Thyroid gland (tissue), 4 donors: Measurements from ENCODE around the gene ZNF669. TPM values are rescaled to one million over a fixed set of nuclear protein-coding genes. Genes with fewer than 3 reads are reported as not detected.
"Not testable (repeated sequence)": the region's sequence is repeated elsewhere in the genome, so short reads cannot be mapped to it uniquely, and the experiment has no call there.

Experiments
- DNase-seq, 2 donors: peaks; one replicate each; pipeline ENCODE4 v3.0.0-alpha.2; 2019
- H3K27ac ChIP-seq, 3 donors: fragments of 200-600 bp; sonication (generic); 1 replicate in 2 of 3; 2 replicates in 1 of 3; pipeline ENCODE4 v1.5.1; 2016 to 2019; ENCODE audit warnings: mild to moderate bottlenecking in 1 of 3, moderate library complexity in 1 of 3
- H3K27me3 ChIP-seq: fragments of 200-600 bp; sonication (generic); one replicate; pipeline ENCODE4 v1.5.1; 2019
- H3K36me3 ChIP-seq, 2 donors: fragments of 200-600 bp; sonication (generic); one replicate each; pipeline ENCODE4 v1.5.1; 2016 to 2019
- H3K4me1 ChIP-seq, 2 donors: fragments of 200-600 bp; sonication (generic); one replicate each; pipeline ENCODE4 v1.5.1; 2017 to 2019
- H3K4me3 ChIP-seq, 3 donors: fragments of 200-600 bp; sonication (generic); replicated peaks in 1 of 3; 1 replicate in 2 of 3; 2 replicates in 1 of 3; pipeline ENCODE4 v1.5.1; 2016; ENCODE audit warnings: mild to moderate bottlenecking in 1 of 3
- H3K9me3 ChIP-seq: fragments of 200-600 bp; sonication (generic); one replicate; pipeline ENCODE4 v1.5.1; 2017
- POLR2A ChIP-seq, 2 donors: fragments of 450-650 bp; IDR thresholded peaks; one replicate each; pipeline ENCODE4 v1.6.1; 2017; ENCODE audit warnings: antibody characterized with exemption in 2 of 2, mild to moderate bottlenecking in 2 of 2, moderate library complexity in 1 of 2
- WGBS, 2 donors: methylation state at CpG; one replicate each; pipeline ENCODE4 v1.1.5; 2017; 5-methylcytosine and 5-hydroxymethylcytosine counted together
- intact Hi-C: fragments of 100-400 bp; cut with DNase I; formaldehyde crosslinking; loops from one replicate; pipeline ENCODE4 v1.15.1; 2023
- total RNA-seq, 4 donors: library from RNA; depleted of rRNA; stranded (reverse); fragments of >200 nt; gene quantifications; one replicate each; pipeline ENCODE4 v1.2.3, GENCODE V29; 2016
- TF ChIP-seq, protein P1 (sequence below), 6 experiments: fragments of 200-600 bp in 3 of 6; fragments of 450-650 bp in 3 of 6; sonication (generic) in 3 of 6; IDR thresholded peaks; one replicate each; pipeline ENCODE4 v1.5.1; 2016 to 2019; ENCODE audit warnings: antibody characterized with exemption in 6 of 6, mild to moderate bottlenecking in 2 of 6, inconsistent platforms in 1 of 6, moderate library complexity in 1 of 6

The ZNF669 gene
- total RNA-seq: 10 to 100 TPM in 3 of 4 donors, 1 to 10 TPM in 1; 9.8 to 13.0 (median 10.3) TPM

DNA sequence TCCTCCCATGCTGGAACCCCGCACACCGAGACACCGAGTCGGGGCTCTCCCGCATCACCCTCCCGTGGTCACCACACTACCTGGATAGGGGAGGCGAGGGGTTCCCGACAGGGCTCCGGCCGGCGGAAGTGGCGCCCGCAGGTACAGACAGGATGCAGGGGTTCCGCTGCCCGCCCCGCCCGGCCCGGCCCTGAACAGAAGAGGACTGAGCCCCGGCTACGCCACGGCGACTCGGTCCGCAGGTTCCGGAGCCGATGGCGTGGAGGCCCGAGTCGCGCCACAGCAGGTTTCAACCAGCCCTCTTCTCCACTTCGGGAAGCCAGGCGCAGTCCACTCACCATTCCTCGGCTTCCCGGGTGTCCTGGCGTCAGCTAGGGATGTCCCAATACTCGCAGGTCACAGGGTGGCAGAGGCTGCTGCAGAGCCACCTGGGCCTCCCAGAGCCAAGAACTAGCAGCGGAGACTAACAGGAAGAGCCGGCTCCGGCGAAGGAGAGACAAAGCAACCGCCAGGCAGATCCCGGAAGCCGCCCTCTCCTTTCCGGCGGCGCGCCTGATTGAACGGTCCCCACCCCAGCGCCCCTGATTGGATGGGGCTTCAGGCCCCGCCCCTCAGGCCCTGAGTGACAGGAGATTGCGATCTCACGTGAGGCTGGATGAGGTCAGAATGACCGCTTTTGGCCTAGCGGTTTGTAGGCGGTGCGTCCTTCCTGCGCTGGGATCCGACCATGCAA is at the start of gene ZNF669:
TSS of gene ZNF669 (minus strand) at position 498 of the 733 bp plus-strand sequence. CDS start at position 341, 157 bp downstream.
- H3K4me1 ChIP-seq: peaks cover 11 to 12% of the 10 kb centered on the region in 2 donors
- peaks cover 18 to 19% of the 10 kb centered on the region in 2 donors for H3K36me3 ChIP-seq
- peak in 1 of 2 donors; percentile 87 for TF ChIP-seq POLR2A (IDR thresholded peaks at IDR 0.05)
- TF ChIP-seq, protein P1, sequence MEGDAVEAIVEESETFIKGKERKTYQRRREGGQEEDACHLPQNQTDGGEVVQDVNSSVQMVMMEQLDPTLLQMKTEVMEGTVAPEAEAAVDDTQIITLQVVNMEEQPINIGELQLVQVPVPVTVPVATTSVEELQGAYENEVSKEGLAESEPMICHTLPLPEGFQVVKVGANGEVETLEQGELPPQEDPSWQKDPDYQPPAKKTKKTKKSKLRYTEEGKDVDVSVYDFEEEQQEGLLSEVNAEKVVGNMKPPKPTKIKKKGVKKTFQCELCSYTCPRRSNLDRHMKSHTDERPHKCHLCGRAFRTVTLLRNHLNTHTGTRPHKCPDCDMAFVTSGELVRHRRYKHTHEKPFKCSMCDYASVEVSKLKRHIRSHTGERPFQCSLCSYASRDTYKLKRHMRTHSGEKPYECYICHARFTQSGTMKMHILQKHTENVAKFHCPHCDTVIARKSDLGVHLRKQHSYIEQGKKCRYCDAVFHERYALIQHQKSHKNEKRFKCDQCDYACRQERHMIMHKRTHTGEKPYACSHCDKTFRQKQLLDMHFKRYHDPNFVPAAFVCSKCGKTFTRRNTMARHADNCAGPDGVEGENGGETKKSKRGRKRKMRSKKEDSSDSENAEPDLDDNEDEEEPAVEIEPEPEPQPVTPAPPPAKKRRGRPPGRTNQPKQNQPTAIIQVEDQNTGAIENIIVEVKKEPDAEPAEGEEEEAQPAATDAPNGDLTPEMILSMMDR (IDR thresholded peaks at IDR 0.05): no peak
- intact Hi-C loops: no loop called here
- no peaks in the 10 kb centered on the region for H3K27me3 ChIP-seq
- peak; percentile 99 for DNase-seq
- peak within 1 kb of the TSS; percentile 60 to 84 (median 69) for H3K27ac ChIP-seq
- peak within 1 kb of the TSS; percentile 36 to 99 (median 72) for H3K4me3 ChIP-seq
- 1% methylated on average over 16 to 35 of the region's 58 CpGs for WGBS, 2 donors
- H3K9me3 ChIP-seq: no peaks in the 10 kb centered on the region

DNA sequence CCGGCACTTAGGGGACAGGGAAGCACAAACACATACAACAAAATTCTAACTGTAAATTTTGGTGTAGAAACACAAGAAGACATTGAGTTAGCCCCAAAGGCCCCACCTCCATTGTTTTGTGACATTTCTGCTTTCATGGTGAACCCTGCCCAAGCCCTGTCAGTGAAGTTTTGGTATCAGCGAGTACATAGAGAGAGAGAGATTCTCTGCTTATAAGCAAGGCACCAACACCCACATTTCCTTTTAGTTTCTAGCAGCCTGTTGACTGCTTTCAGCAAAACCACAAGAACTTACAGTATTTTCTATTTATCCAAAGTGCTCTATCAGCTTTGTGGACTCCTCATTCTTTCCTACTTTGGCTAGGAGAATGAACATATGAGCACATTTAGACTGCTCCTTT is 43.6 kb upstream of the ZNF669 start:
- H3K4me3 ChIP-seq: no peak overlapping the region
- H3K9me3 ChIP-seq: no peaks in the 10 kb centered on the region
- 95 to 96% methylated on average over 2 of the region's 2 CpGs for WGBS, 2 donors
- H3K27ac ChIP-seq: no peak overlapping the region
- H3K27me3 ChIP-seq: no peaks in the 10 kb centered on the region
- intact Hi-C loops: loop anchor here (10.0 kb wide), 1 partner anchor 93 kb away; no protein-coding TSS in a partner anchor
- no peaks in the 10 kb centered on the region for H3K36me3 ChIP-seq
- DNase-seq: no peak
- TF ChIP-seq POLR2A (IDR thresholded peaks at IDR 0.05): no peak
- TF ChIP-seq, protein P1 (IDR thresholded peaks at IDR 0.05): no peak
- no peaks in the 10 kb centered on the region for H3K4me1 ChIP-seq

DNA sequence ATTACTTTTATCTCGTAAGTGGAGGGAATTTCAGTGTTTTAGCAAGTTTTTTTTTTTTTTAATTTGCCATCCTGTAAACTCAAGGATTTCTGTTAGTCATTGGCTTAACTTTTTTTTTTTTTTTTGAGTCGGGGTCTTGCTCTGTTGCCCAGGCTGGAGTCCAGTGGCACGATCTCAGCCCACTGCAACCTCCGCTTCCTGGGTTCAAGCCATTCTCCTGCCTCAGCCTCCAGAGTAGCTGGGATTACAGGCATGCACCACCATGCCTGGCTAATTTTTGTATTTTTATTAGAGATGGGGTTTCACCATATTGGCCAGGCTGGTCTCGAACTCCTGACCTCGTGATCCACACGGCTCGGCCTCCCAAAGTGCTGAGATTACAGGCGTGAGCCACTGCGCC is 43.0 kb upstream of the ZNF669 start:
- H3K9me3 ChIP-seq, H3K4me3 ChIP-seq, H3K4me1 ChIP-seq, H3K27ac ChIP-seq, DNase-seq, H3K27me3 ChIP-seq, H3K36me3 ChIP-seq: not testable (repeated sequence)
- intact Hi-C loops: loop anchor here (10.0 kb wide), 1 partner anchor 92 kb away; no protein-coding TSS in a partner anchor
- WGBS, 2 donors: 96 to 98% methylated on average over 10 of the region's 10 CpGs

DNA sequence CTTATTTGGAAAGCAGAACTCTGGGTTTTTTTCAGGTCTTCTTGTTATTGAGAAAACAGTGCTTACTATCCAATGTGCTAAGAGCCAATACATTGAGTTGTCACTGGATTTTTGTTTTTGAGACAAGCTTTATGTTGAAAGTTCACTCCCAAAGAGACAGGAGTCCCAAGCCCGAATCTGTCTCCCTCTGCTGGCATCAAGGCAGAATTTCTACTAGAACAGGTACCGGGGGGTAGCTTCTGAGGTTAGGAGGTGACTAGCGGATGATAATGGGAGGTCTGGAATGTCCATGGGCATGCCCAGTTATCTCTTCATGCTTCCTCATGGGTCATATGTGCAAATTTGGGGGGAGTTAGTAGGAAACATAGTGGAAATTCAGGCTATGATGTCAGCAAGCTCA is 42.5 kb upstream of the ZNF669 start:
- Histone ChIP-seq H3K4me3 (no peak overlapping the region), H3K4me1 (no peaks in the 10 kb centered on the region), H3K36me3 (no peaks in the 10 kb centered on the region), H3K27me3 (no peaks in the 10 kb centered on the region), H3K9me3 (no peaks in the 10 kb centered on the region), H3K27ac (no peak overlapping the region)
- DNase-seq: no peak
- 96 to 98% methylated on average over 3 of the region's 3 CpGs for WGBS, 2 donors
- intact Hi-C loops: loop anchor here (10.0 kb wide), 1 partner anchor 92 kb away; no protein-coding TSS in a partner anchor
- no peak for TF ChIP-seq POLR2A (IDR thresholded peaks at IDR 0.05)
- TF ChIP-seq, protein P1 (IDR thresholded peaks at IDR 0.05): no peak

DNA sequence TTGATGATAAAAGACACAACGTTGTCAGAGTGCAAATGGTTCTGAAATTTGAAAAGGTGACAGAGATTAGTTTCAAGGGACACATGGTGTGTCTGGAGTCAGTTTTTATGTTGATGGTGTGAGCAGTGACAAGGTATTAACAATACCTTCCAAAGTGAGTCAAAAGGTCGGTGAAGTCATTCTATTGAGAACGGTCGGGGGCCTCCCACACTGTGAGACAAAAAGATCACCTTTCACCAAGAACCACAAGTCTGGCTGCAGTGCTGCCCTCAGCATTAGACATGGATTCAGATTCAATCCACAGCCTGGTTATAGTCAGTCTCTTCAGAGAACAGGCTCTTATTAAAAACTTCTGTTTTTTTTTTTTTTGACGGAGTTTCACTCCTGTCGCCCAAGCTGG is 41.1 kb upstream of the ZNF669 start:
- Histone ChIP-seq H3K4me1 (no peaks in the 10 kb centered on the region), H3K4me3 (no peak overlapping the region), H3K9me3 (no peaks in the 10 kb centered on the region), H3K27ac (no peak overlapping the region), H3K36me3 (no peaks in the 10 kb centered on the region), H3K27me3 (no peaks in the 10 kb centered on the region)
- no peak for TF ChIP-seq POLR2A (IDR thresholded peaks at IDR 0.05)
- TF ChIP-seq, protein P1 (IDR thresholded peaks at IDR 0.05): no peak
- 95% methylated on average over 6 of the region's 6 CpGs for WGBS, 2 donors
- DNase-seq: no peak
- intact Hi-C loops: loop anchor here (10.0 kb wide), 1 partner anchor 90 kb away; no protein-coding TSS in a partner anchor

DNA sequence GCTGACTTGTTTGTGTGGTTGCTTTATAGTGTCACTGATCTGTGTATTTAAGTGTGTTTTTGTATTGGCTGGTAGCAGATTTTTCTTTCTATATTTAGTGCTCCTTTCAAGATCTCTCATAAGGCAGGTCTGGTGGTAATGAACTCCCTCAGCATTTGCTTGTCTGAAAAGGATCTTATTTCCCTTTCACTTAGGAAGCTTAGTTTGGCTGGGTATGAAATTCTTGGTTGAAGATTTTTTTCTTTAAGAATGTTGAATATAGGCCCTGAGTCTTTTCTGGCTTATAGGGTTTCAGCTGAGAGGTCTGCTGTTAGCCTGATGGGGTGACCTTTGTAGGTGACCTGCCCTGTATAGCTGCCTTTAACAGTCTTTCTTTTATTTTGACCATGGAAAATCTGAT is 35.4 kb upstream of the ZNF669 start:
- not testable (repeated sequence) for H3K4me1 ChIP-seq, H3K27me3 ChIP-seq, H3K9me3 ChIP-seq

More for the DNA sequence above, 35.4 kb upstream of the ZNF669 start:
- H3K27ac ChIP-seq, intact Hi-C loops, H3K36me3 ChIP-seq, H3K4me3 ChIP-seq, DNase-seq: not testable (repeated sequence)
